Right atrium auricular region (tissue), 2 donors: ENCODE results near the gene CTDSP1. TPM values are rescaled to one million over a fixed set of nuclear protein-coding genes. Genes with fewer than 3 reads are reported as not detected.

Experiments used
- DNase-seq: peaks from one replicate; pipeline ENCODE4 v3.0.0-alpha.2; 2019; ENCODE audit warnings: low spot score
- H3K27ac ChIP-seq, 2 donors: fragments of 200-600 bp; sonication (generic); 1 replicate in 1 of 2; 2 replicates in 1 of 2; pipeline ENCODE4 v1.5.1; 2016 to 2019
- H3K27me3 ChIP-seq, 2 donors: fragments of 200-600 bp; sonication (generic); one replicate each; pipeline versions ENCODE4 v1.5.1 to v1.6.0; 2017 to 2019
- H3K36me3 ChIP-seq: fragments of 200-600 bp; sonication (generic); one replicate; pipeline ENCODE4 v1.5.1; 2016
- H3K4me1 ChIP-seq, 2 donors: fragments of 200-600 bp; sonication (generic); one replicate each; pipeline versions ENCODE4 v1.5.1 to v1.6.0; 2017 to 2019
- H3K4me3 ChIP-seq, 2 donors: fragments of 200-600 bp; sonication (generic); 1 replicate in 1 of 2; 2 replicates in 1 of 2; pipeline ENCODE4 v1.5.1; 2017 to 2019; ENCODE audit warnings: mild to moderate bottlenecking in 1 of 2, moderate library complexity in 1 of 2
- H3K9me3 ChIP-seq, 2 donors: fragments of 200-600 bp; sonication (generic); one replicate each; pipeline ENCODE4 v1.5.1; 2019
- total RNA-seq, 2 donors: library from RNA; depleted of rRNA; stranded (reverse); fragments of >200 nt; gene quantifications; one replicate each; pipeline ENCODE4 v1.1.0, GENCODE V29; 2016
- TF ChIP-seq, protein P1 (sequence below), 2 donors: fragments of 200-600 bp; sonication (generic); IDR thresholded peaks; one replicate each; pipeline ENCODE4 v1.5.1; 2019; ENCODE audit warnings: antibody characterized with exemption in 2 of 2

Gene CTDSP1
- total RNA-seq, 2 donors from 2014 or later = 54.2 to 99.5 TPM

DNA sequence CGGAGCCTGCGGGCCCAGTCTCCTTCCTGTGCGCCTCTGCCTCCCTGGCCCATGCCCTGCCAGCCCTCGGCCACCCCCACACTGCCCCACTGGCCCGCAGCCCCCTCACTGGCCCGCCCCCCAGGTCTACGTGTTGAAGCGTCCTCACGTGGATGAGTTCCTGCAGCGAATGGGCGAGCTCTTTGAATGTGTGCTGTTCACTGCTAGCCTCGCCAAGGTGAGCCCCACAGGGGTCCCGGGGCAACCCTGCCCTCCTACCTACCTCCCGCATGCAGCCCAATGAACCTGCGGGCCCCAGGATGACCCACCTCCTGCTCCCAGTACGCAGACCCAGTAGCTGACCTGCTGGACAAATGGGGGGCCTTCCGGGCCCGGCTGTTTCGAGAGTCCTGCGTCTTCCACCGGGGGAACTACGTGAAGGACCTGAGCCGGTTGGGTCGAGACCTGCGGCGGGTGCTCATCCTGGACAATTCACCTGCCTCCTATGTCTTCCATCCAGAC is 3.3 kb downstream of the CTDSP1 start:
- H3K27me3 ChIP-seq = no peaks in the 10 kb centered on the region
- H3K36me3 ChIP-seq = peaks cover 36% of the 10 kb centered on the region
- H3K4me3 ChIP-seq = no peak overlapping the region
- H3K9me3 ChIP-seq = no peaks in the 10 kb centered on the region
- TF ChIP-seq, protein P1, sequence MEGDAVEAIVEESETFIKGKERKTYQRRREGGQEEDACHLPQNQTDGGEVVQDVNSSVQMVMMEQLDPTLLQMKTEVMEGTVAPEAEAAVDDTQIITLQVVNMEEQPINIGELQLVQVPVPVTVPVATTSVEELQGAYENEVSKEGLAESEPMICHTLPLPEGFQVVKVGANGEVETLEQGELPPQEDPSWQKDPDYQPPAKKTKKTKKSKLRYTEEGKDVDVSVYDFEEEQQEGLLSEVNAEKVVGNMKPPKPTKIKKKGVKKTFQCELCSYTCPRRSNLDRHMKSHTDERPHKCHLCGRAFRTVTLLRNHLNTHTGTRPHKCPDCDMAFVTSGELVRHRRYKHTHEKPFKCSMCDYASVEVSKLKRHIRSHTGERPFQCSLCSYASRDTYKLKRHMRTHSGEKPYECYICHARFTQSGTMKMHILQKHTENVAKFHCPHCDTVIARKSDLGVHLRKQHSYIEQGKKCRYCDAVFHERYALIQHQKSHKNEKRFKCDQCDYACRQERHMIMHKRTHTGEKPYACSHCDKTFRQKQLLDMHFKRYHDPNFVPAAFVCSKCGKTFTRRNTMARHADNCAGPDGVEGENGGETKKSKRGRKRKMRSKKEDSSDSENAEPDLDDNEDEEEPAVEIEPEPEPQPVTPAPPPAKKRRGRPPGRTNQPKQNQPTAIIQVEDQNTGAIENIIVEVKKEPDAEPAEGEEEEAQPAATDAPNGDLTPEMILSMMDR (IDR thresholded peaks at IDR 0.05) = no peak
- no peak for DNase-seq
- peak overlapping the region in 1 of 2 donors; percentile 98 for H3K27ac ChIP-seq
- peaks cover 0 to 72% of the 10 kb centered on the region in 2 donors for H3K4me1 ChIP-seq

- peaks cover 0 to 66% of the 10 kb centered on the region in 2 donors for H3K4me1 ChIP-seq
- no peak overlapping the region for H3K4me3 ChIP-seq
- DNase-seq = no peak
- TF ChIP-seq, protein P1 (IDR thresholded peaks at IDR 0.05) = no peak
- peak overlapping the region in 1 of 2 donors; percentile 88 for H3K27ac ChIP-seq
- H3K9me3 ChIP-seq = no peaks in the 10 kb centered on the region
- no peaks in the 10 kb centered on the region for H3K27me3 ChIP-seq
- H3K36me3 ChIP-seq = peaks cover 36% of the 10 kb centered on the region
Observed at GRCh38 chr2:218403810-218404209, 4.1 kb downstream of the CTDSP1 start.

- H3K27me3 ChIP-seq = no peaks in the 10 kb centered on the region
- H3K4me3 ChIP-seq = no peak overlapping the region
- H3K9me3 ChIP-seq = no peaks in the 10 kb centered on the region
- peaks cover 36% of the 10 kb centered on the region for H3K36me3 ChIP-seq
- no peak for DNase-seq
- peak overlapping the region; percentile 88 to 90 for H3K27ac ChIP-seq
- H3K4me1 ChIP-seq = peaks cover 0 to 61% of the 10 kb centered on the region in 2 donors
- TF ChIP-seq, protein P1 (IDR thresholded peaks at IDR 0.05) = no peak
Observed at GRCh38 chr2:218404351-218405085, 4.8 kb downstream of the CTDSP1 start.

DNA sequence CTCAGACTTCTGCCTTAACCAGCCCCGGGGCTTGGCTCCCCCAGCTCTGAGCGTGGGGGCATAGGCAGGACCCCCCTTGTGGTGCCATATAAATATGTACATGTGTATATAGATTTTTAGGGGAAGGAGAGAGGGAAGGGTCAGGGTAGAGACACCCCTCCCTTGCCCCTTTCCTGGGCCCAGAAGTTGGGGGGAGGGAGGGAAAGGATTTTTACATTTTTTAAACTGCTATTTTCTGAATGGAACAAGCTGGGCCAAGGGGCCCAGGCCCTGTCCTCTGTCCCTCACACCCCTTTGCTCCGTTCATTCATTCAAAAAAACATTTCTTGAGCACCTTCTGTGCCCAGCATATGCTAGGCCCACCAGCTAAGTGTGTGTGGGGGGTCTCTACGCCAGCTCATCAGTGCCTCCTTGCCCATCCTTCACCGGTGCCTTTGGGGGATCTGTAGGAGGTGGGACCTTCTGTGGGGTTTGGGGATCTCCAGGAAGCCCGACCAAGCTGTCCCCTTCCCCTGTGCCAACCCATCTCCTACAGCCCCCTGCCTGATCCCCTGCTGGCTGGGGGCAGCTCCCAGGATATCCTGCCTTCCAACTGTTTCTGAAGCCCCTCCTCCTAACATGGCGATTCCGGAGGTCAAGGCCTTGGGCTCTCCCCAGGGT is 5.5 kb downstream of the CTDSP1 start:
- Histone ChIP-seq H3K36me3 (peaks cover 36% of the 10 kb centered on the region), H3K9me3 (no peaks in the 10 kb centered on the region), H3K4me3 (peak overlapping the region in 1 of 2 donors; percentile 55), H3K27me3 (no peaks in the 10 kb centered on the region), H3K27ac (peak overlapping the region; percentile 88 to 90), H3K4me1 (peaks cover 0 to 61% of the 10 kb centered on the region in 2 donors)
- TF ChIP-seq, protein P1 (IDR thresholded peaks at IDR 0.05) = no peak
- no peak for DNase-seq

DNA sequence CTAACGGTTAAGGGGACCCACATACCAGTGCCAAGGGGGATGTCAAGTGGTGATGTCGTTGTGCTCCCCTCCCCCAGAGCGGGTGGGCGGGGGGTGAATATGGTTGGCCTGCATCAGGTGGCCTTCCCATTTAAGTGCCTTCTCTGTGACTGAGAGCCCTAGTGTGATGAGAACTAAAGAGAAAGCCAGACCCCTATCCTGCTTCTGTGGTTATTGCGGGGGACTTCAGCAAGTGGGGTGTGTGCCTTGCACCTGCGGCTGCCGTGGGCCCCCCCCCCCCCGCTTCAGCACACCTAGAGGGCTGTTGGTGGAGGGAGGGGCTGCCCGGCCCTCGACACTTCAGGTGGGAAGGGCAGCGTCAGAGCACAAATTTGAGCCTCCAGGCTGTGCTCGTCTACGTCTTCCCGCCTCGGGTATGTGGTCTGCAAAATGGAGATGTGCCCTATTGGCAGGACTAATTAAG is 6.1 kb downstream of the CTDSP1 start:
- Histone ChIP-seq H3K4me1 (peaks cover 0 to 59% of the 10 kb centered on the region in 2 donors), H3K4me3 (peak overlapping the region; percentile 30 to 55)
- no peak for DNase-seq

More for the DNA sequence above, 6.1 kb downstream of the CTDSP1 start:
- no peaks in the 10 kb centered on the region for H3K9me3 ChIP-seq
- H3K36me3 ChIP-seq = peaks cover 36% of the 10 kb centered on the region
- peak overlapping the region; percentile 88 to 90 for H3K27ac ChIP-seq
- no peaks in the 10 kb centered on the region for H3K27me3 ChIP-seq
- TF ChIP-seq, protein P1 (IDR thresholded peaks at IDR 0.05) = no peak
